ENCODE data around the gene SOX9. TPM values are rescaled to one million over a fixed set of nuclear protein-coding genes. Genes with fewer than 3 reads are reported as not detected.

Gene SOX9
- total RNA-seq, 2 donors from 2014 or later, result 0.46 to 1.3 TPM

- Histone ChIP-seq H3K9ac (ENCODE audit: extremely low read depth, low read length, poor library complexity, severe bottlenecking) (no peak overlapping the region), H3K9me3 (ENCODE audit: control insufficient read depth, low read length) (no peaks in the 10 kb centered on the region), H3K36me3 (ENCODE audit: control insufficient read depth, insufficient read depth, low read length) (no peaks in the 10 kb centered on the region), H3K27ac (ENCODE audit: low read depth, low read length) (no peak overlapping the region), H3K4me1 (ENCODE audit: control insufficient read depth, insufficient read depth, low read length) (no peaks in the 10 kb centered on the region), H3K27me3 (ENCODE audit: control insufficient read depth, insufficient read depth, low read length, poor library complexity, severe bottlenecking) (peaks cover 42% of the 10 kb centered on the region), H3K4me3 (ENCODE audit: low read length) (no peak overlapping the region)
- H3K27me3 Mint-ChIP-seq (ENCODE audit: insufficient read depth), result peaks cover 67% of the 10 kb centered on the region
- DNase-seq, result no peak
- no peak for TF ChIP-seq CTCF (conservative IDR thresholded peaks at IDR 0.05)
- H3K4me1 Mint-ChIP-seq, result peaks cover 28% of the 10 kb centered on the region
- no peak overlapping the region for H3K27ac Mint-ChIP-seq
- no peaks in the 10 kb centered on the region for H3K9me3 Mint-ChIP-seq
- no peak overlapping the region for H3K4me3 Mint-ChIP-seq
- no peaks in the 10 kb centered on the region for H3K36me3 Mint-ChIP-seq (ENCODE audit: low read depth)
Observed at GRCh38 chr17:72125742-72126141, 4.9 kb downstream of the SOX9 start.

GRCh38 chr17:72126575-72127486 is 6.0 kb downstream of the SOX9 start:
- no peak overlapping the region for H3K4me3 ChIP-seq (ENCODE audit: low read length)
- 89 to 92% methylated on average over 6 to 8 of the region's 8 CpGs for WGBS, 2 experiments (ENCODE audit: insufficient coverage in 1 of 2, insufficient read length in 1 of 2)
- no peak overlapping the region for H3K9ac ChIP-seq (ENCODE audit: extremely low read depth, low read length, poor library complexity, severe bottlenecking)
- Mint-ChIP-seq H3K36me3 (ENCODE audit: low read depth) (no peaks in the 10 kb centered on the region), H3K27me3 (ENCODE audit: insufficient read depth) (peaks cover 56% of the 10 kb centered on the region), H3K9me3 (no peaks in the 10 kb centered on the region), H3K4me3 (no peak overlapping the region), H3K27ac (no peak overlapping the region), H3K4me1 (peaks cover 28% of the 10 kb centered on the region)
- no peaks in the 10 kb centered on the region for H3K9me3 ChIP-seq (ENCODE audit: control insufficient read depth, low read length)
- no peaks in the 10 kb centered on the region for H3K36me3 ChIP-seq (ENCODE audit: control insufficient read depth, insufficient read depth, low read length)
- H3K4me1 ChIP-seq (ENCODE audit: control insufficient read depth, insufficient read depth, low read length), result no peaks in the 10 kb centered on the region
- H3K27ac ChIP-seq (ENCODE audit: low read depth, low read length), result no peak overlapping the region
- H3K27me3 ChIP-seq (ENCODE audit: control insufficient read depth, insufficient read depth, low read length, poor library complexity, severe bottlenecking), result peaks cover 34% of the 10 kb centered on the region
- no peak for TF ChIP-seq CTCF (conservative IDR thresholded peaks at IDR 0.05)
- no peak for DNase-seq

- Mint-ChIP-seq H3K27ac (no peak overlapping the region), H3K4me3 (no peak overlapping the region), H3K9me3 (no peaks in the 10 kb centered on the region), H3K27me3 (ENCODE audit: insufficient read depth) (peaks cover 48% of the 10 kb centered on the region), H3K4me1 (peaks cover 21% of the 10 kb centered on the region), H3K36me3 (ENCODE audit: low read depth) (no peaks in the 10 kb centered on the region)
- H3K9ac ChIP-seq (ENCODE audit: extremely low read depth, low read length, poor library complexity, severe bottlenecking), result no peak overlapping the region
- no peak overlapping the region for H3K27ac ChIP-seq (ENCODE audit: low read depth, low read length)
- no peaks in the 10 kb centered on the region for H3K9me3 ChIP-seq (ENCODE audit: control insufficient read depth, low read length)
- WGBS, 2 experiments (ENCODE audit: insufficient coverage in 1 of 2, insufficient read length in 1 of 2), result 93% methylated on average over 3 of the region's 3 CpGs; no CpG with 5 or more reads in 1 of the 2 experiments
- no peaks in the 10 kb centered on the region for H3K36me3 ChIP-seq (ENCODE audit: control insufficient read depth, insufficient read depth, low read length)
- DNase-seq, result no peak
- H3K4me1 ChIP-seq (ENCODE audit: control insufficient read depth, insufficient read depth, low read length), result no peaks in the 10 kb centered on the region
- peaks cover 22% of the 10 kb centered on the region for H3K27me3 ChIP-seq (ENCODE audit: control insufficient read depth, insufficient read depth, low read length, poor library complexity, severe bottlenecking)
- no peak for TF ChIP-seq CTCF (conservative IDR thresholded peaks at IDR 0.05)
- no peak overlapping the region for H3K4me3 ChIP-seq (ENCODE audit: low read length)
Observed at GRCh38 chr17:72128039-72128438, 7.2 kb downstream of the SOX9 start.

Data from endodermal cell (in vitro differentiated cells).